SW480 (cell line): ENCODE results near the gene RMND5A.

Source experiments
- DNase-seq: peaks from one replicate; pipeline ENCODE4 v3.0.0-alpha.2; 2016; ENCODE audit warnings: low spot score

RMND5A gene

GRCh38 chr2:86765310-86765695 is 45.2 kb downstream of the RMND5A start:
- DNase-seq, result no peak

- no peak for DNase-seq
Measured at GRCh38 chr2:86768189-86768949, 48.3 kb downstream of the RMND5A start.

GRCh38 chr2:86769838-86770237 is 49.7 kb downstream of the RMND5A start:
- no peak for DNase-seq

- no peak for DNase-seq
Measured at GRCh38 chr2:86770816-86771301, 50.8 kb downstream of the RMND5A start.

- no peak for DNase-seq
Measured at GRCh38 chr2:86772611-86773010, 52.5 kb downstream of the RMND5A start.

GRCh38 chr2:86774862-86775261 is 54.8 kb downstream of the RMND5A start:
- no peak for DNase-seq

- DNase-seq, result no peak
Measured at GRCh38 chr2:86775338-86775737, 55.2 kb downstream of the RMND5A start.

GRCh38 chr2:86776532-86776931 is 56.4 kb downstream of the RMND5A start:
- DNase-seq, result no peak

GRCh38 chr2:86778957-86779356 is 58.9 kb downstream of the RMND5A start:
- DNase-seq, result no peak

- no peak for DNase-seq
Measured at GRCh38 chr2:86779971-86780370, 59.9 kb downstream of the RMND5A start.

- no peak for DNase-seq
Measured at GRCh38 chr2:86781363-86781762, 61.3 kb downstream of the RMND5A start.

- no peak for DNase-seq
Measured at GRCh38 chr2:86782748-86783147, 62.7 kb downstream of the RMND5A start.

- no peak for DNase-seq
Measured at GRCh38 chr2:86783615-86784339, 63.7 kb downstream of the RMND5A start.

- no peak for DNase-seq
Measured at GRCh38 chr2:86785456-86785855, 65.4 kb downstream of the RMND5A start.

- DNase-seq, result no peak
Measured at GRCh38 chr2:86786001-86786536, 66.0 kb downstream of the RMND5A start.

- no peak for DNase-seq
Measured at GRCh38 chr2:86787736-86788135, 67.6 kb downstream of the RMND5A start.

- no peak for DNase-seq
Measured at GRCh38 chr2:86788165-86788564, 68.1 kb downstream of the RMND5A start.

GRCh38 chr2:86788881-86789686 is 69.0 kb downstream of the RMND5A start:
- DNase-seq, result no peak

- DNase-seq, result no peak
Measured at GRCh38 chr2:86789687-86790133, 69.6 kb downstream of the RMND5A start.

GRCh38 chr2:86790134-86790675 is 70.1 kb downstream of the RMND5A start:
- DNase-seq, result no peak

- DNase-seq, result no peak
Measured at GRCh38 chr2:86790676-86791572, 70.8 kb downstream of the RMND5A start, which contains the start of gene CD8A. Gene CD8A (minus strand): TSS chr2:86790913. CDS start chr2:86790825, 88 bp downstream.
